K562 (cell line): ENCODE results near the gene MAPRE2. TPM values are rescaled to one million over a fixed set of nuclear protein-coding genes. Genes with fewer than 3 reads are reported as not detected.
A peak's percentile ranks its signal among the peaks of the same experiment; 100 is the strongest.

Experiments used
- ATF4 ChIP-seq: fragments of 450-650 bp; formaldehyde crosslinking; IDR thresholded peaks from 2 replicates; pipeline ENCODE4 v1.4.0; 2022; ENCODE audit warnings: mild to moderate bottlenecking, moderate library complexity
- CREB1 ChIP-seq, 2 experiments: sonication (generic) in 1 of 2; formaldehyde crosslinking in 1 of 2; IDR thresholded peaks; 2 replicates each; pipeline versions ENCODE4 v1.6.1 to v1.8.0; 2012 to 2022; ENCODE audit warnings: inconsistent platforms in 1 of 2, mild to moderate bottlenecking in 1 of 2, missing genetic modification reagents in 1 of 2, moderate library complexity in 1 of 2
- HNRNPUL1 ChIP-seq: fragments of 200-400 bp; formaldehyde crosslinking; IDR thresholded peaks from 2 replicates; pipeline ENCODE4 v1.6.1; 2017; ENCODE audit warnings: low read length
- LEF1 ChIP-seq: fragments of 450-650 bp; IDR thresholded peaks from 2 replicates; pipeline ENCODE4 v1.6.1; 2016; ENCODE audit warnings: mild to moderate bottlenecking
- MTA1 ChIP-seq: fragments of 450-650 bp; IDR thresholded peaks from 2 replicates; pipeline ENCODE4 v1.6.1; 2017; ENCODE audit warnings: borderline replicate concordance
- NEUROD1 ChIP-seq: fragments of 150-350 bp; IDR thresholded peaks from 2 replicates; pipeline ENCODE4 v1.6.1; 2014; ENCODE audit warnings: borderline replicate concordance, low read length, low read depth; ENCODE audit not compliant: partially characterized antibody
- PHF8 ChIP-seq: fragments of 200-600 bp; sonication (generic); IDR thresholded peaks from 2 replicates; pipeline ENCODE4 v1.6.1; 2012; ENCODE audit warnings: mixed run types, mild to moderate bottlenecking, inconsistent platforms, low read length, moderate library complexity, borderline replicate concordance
- RBBP5 ChIP-seq: fragments of 200-600 bp; sonication (generic); IDR thresholded peaks from 2 replicates; pipeline ENCODE4 v1.6.1; 2012; ENCODE audit warnings: borderline replicate concordance, mild to moderate bottlenecking, low read length, control low read depth, inconsistent platforms; ENCODE audit not compliant: insufficient read depth, poor library complexity, severe bottlenecking
- SFPQ ChIP-seq: fragments of 200-400 bp; formaldehyde crosslinking; IDR thresholded peaks from 2 replicates; pipeline ENCODE4 v1.6.1; 2017; ENCODE audit warnings: mild to moderate bottlenecking, low read depth, low read length, moderate library complexity
- SIN3A ChIP-seq, 2 experiments: fragments of 150-350 bp in 1 of 2; IDR thresholded peaks; 2 replicates each; pipeline ENCODE4 v1.6.1; 2011 to 2016; ENCODE audit warnings: borderline replicate concordance in 2 of 2, low read depth in 2 of 2, low read length in 2 of 2, mild to moderate bottlenecking in 2 of 2, moderate library complexity in 2 of 2; ENCODE audit not compliant: control insufficient read depth in 1 of 2
- TAF1 ChIP-seq: IDR thresholded peaks from 2 replicates; pipeline ENCODE4 v1.6.1; 2011; ENCODE audit warnings: mild to moderate bottlenecking, low read length, moderate library complexity; ENCODE audit not compliant: insufficient read depth, control insufficient read depth, severe bottlenecking; ENCODE audit errors: extremely low read depth
- ZFX ChIP-seq: sonication (generic); formaldehyde crosslinking; IDR thresholded peaks from 2 replicates; pipeline ENCODE4 v1.8.0; 2022; ENCODE audit warnings: mild to moderate bottlenecking, missing genetic modification reagents, moderate library complexity
- ZNF175 ChIP-seq: fragments of 200-800 bp; sonication (Bioruptor generic); IDR thresholded peaks from 2 replicates; pipeline ENCODE4 v1.6.1; 2016; ENCODE audit warnings: low read depth, mild to moderate bottlenecking, missing genetic modification characterization, missing compliant biosample characterization
- polyA plus RNA-seq, 8 experiments: library from polyadenylated mRNA; depleted of rRNA in 4 of 8; stranded (reverse) in 5 of 8; unstranded in 3 of 8; fragments of >200 nt; fragmentation: Nextera tagmentation in 2 of 8; fragmentation: Illumina TruSeq in 1 of 8; extraction: Ambion mirVana in 2 of 8; extraction: Trizol in 1 of 8; gene quantifications; 2 replicates each; pipeline versions ENCODE4 v1.2.1 to v1.2.3, GENCODE V29; 2011 to 2014; ENCODE audit warnings: inconsistent platforms in 1 of 8, missing spikeins in 1 of 8
- total RNA-seq, 7 experiments: library from RNA; depleted of rRNA in 6 of 7; stranded (reverse); fragments of >200 nt in 6 of 7; fragmentation: Illumina TruSeq in 2 of 7; extraction: Trizol in 2 of 7; gene quantifications; 2 replicates each; pipeline versions ENCODE4 v1.2.1 to v1.2.3, GENCODE V29; 2011 to 2021; ENCODE audit warnings: low replicate concordance in 1 of 7
- TF ChIP-seq, protein P1 (sequence below): IDR thresholded peaks from 3 replicates; pipeline ENCODE4 v1.6.1; 2011; ENCODE audit warnings: borderline replicate concordance, mild to moderate bottlenecking; ENCODE audit not compliant: insufficient read length, insufficient read depth
- TF ChIP-seq, protein P2 (sequence below): fragments of 250-450 bp; sonication (Bioruptor Pico); IDR thresholded peaks from 2 replicates; pipeline ENCODE4 v1.8.0; 2021; ENCODE audit warnings: moderate library complexity, mild to moderate bottlenecking, inconsistent platforms
- TF ChIP-seq, protein P3 (sequence below): fragments of 200-800 bp; sonication (Bioruptor generic); IDR thresholded peaks from 2 replicates; pipeline ENCODE4 v1.6.1; 2017; ENCODE audit warnings: missing genetic modification characterization, missing compliant biosample characterization

MAPRE2 gene
- total and polyA plus RNA-seq, 9 of the 15 experiments (the other 6 are each of a cell fraction or from before 2014, with no cell fraction given), result 32.3 to 70.7 (median 40.7) TPM

DNA sequence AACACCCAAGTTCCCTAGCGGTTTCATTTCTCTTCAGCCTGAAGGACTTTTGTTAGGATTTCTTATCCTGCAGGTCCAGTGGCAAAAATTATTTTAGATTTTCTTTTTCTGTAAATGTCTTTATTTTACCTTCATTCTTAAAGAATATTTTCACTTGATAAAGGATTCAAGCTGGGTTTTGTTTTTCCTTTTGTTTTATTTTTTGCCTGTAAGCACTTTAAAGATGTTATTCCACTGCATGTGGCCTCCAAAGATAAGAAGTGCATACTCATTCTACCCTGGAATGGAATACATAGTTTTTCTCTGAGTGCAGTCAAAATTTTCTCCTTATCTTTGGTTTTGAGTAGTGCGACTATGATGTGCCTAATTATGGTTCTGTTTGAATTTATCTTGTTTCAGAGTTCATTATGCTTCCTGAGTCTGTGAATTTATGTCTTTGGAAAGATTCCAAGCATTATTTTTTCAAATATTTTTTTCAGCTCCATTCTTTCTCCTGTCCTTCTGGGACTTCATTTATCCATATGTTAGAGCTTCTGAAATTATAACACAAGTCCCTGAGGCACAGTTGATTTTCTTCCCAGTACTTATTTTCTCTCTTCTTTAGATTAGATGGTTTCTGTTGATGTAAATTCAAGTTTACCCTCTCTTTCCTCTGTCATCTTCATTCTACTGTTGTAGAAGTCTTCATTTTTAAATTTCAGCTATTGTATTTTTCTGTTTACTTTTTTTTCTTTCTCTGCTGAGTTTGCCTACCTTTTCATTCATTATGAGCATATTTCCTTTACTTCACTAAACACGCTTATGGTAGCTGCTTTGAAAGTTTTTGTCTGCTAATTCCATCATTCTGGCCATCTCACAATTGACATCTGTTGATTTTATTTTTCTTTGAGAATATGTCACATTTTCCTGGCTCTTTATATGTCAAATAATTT lies 69.6 kb downstream of the MAPRE2 start (continued):
- TF ChIP-seq RBBP5 (peak; percentile 56), SFPQ (no peak), NEUROD1 (peak; percentile 60), SIN3A (IDR thresholded peaks at IDR 0.05; ENCODE audit: borderline replicate concordance in 2 of 2, control insufficient read depth in 1 of 2, low read depth in 2 of 2, low read length in 2 of 2) (no peak), PHF8 (no peak), HNRNPUL1 (no peak), CREB1 (IDR thresholded peaks at IDR 0.05) (peak; percentile 32; the same call in 1 of the 2 replicates), CREB1 (CRISPR knock-in tag; IDR thresholded peaks at IDR 0.05) (no peak), ZFX (CRISPR knock-in tag) (no peak), MTA1 (0 out of 2 replicates have a peak, but pooled peaks have one; percentile 55), ZNF175 (CRISPR knock-in tag) (peak; percentile 83), ATF4 (CRISPR knock-in tag) (no peak), LEF1 (peak; percentile 97), TAF1 (no peak)
- TF ChIP-seq, protein P1, sequence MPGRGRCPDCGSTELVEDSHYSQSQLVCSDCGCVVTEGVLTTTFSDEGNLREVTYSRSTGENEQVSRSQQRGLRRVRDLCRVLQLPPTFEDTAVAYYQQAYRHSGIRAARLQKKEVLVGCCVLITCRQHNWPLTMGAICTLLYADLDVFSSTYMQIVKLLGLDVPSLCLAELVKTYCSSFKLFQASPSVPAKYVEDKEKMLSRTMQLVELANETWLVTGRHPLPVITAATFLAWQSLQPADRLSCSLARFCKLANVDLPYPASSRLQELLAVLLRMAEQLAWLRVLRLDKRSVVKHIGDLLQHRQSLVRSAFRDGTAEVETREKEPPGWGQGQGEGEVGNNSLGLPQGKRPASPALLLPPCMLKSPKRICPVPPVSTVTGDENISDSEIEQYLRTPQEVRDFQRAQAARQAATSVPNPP, result no peak
- TF ChIP-seq, protein P2, sequence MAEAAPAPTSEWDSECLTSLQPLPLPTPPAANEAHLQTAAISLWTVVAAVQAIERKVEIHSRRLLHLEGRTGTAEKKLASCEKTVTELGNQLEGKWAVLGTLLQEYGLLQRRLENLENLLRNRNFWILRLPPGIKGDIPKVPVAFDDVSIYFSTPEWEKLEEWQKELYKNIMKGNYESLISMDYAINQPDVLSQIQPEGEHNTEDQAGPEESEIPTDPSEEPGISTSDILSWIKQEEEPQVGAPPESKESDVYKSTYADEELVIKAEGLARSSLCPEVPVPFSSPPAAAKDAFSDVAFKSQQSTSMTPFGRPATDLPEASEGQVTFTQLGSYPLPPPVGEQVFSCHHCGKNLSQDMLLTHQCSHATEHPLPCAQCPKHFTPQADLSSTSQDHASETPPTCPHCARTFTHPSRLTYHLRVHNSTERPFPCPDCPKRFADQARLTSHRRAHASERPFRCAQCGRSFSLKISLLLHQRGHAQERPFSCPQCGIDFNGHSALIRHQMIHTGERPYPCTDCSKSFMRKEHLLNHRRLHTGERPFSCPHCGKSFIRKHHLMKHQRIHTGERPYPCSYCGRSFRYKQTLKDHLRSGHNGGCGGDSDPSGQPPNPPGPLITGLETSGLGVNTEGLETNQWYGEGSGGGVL (CRISPR knock-in tag), result no peak
- TF ChIP-seq, protein P3, sequence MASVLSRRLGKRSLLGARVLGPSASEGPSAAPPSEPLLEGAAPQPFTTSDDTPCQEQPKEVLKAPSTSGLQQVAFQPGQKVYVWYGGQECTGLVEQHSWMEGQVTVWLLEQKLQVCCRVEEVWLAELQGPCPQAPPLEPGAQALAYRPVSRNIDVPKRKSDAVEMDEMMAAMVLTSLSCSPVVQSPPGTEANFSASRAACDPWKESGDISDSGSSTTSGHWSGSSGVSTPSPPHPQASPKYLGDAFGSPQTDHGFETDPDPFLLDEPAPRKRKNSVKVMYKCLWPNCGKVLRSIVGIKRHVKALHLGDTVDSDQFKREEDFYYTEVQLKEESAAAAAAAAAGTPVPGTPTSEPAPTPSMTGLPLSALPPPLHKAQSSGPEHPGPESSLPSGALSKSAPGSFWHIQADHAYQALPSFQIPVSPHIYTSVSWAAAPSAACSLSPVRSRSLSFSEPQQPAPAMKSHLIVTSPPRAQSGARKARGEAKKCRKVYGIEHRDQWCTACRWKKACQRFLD, result peak; percentile 60
